ENCODE measurements around the gene NCOA1. TPM values are rescaled to one million over a fixed set of nuclear protein-coding genes. Genes with fewer than 3 reads are reported as not detected.

Gene NCOA1
- total RNA-seq, 1 experiment from 2014 or later = 11.6 TPM

DNA sequence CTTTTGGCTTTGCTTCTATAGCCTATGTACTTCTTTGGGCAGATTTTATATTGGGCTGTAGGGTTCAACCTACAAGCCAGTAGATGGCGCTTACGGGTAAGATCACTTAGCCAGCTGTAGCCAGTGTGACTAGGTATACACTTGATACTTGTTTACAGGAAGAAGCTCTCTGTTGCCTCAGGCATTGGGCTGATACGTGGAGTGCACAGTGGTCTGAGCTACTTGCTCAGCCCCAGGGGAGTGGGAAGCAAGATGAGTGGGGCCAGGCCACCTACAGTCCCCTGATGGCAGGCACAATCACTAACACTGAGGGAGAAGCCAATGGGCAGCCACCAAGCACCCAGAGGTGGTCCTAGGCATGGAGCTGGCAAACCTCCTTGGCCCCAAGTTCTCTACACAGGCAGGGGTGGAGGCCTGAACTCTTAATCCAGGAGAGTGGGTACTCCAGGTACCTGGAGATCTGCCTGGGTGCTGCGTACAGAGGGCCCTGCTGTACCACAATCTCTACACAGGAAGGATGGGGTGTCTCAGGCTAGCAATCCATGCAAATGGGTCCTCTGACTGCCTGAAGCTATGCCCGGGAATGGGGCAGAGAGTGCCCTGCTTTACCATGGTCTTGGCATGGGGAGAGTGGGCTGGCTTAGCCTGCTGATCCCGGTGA is 122.2 kb downstream of the NCOA1 start:
- ChIA-PET CTCF (interaction anchor here (1.2 to 2.3 kb wide), 3 partner anchors 177 to 214 kb away, joined by 5 to 8 read pairs (median 6); partner anchors contain the start of genes CENPO and PTRHD1), POLR2A (ENCODE audit: unreplicated experiment) (no interaction called here)
- Histone ChIP-seq H3K27ac (no peak overlapping the region), H4K20me1 (ENCODE audit: insufficient read depth) (no peaks in the 10 kb centered on the region), H3K9me2 (ENCODE audit: insufficient read depth) (no peaks in the 10 kb centered on the region; the same call in 1 of the 2 replicates), H3K4me3 (no peak overlapping the region), H3K27me3 (ENCODE audit: insufficient read depth, low read depth) (no peaks in the 10 kb centered on the region), H3K79me2 (ENCODE audit: low read depth) (no peaks in the 10 kb centered on the region), H3F3A (ENCODE audit: insufficient read depth, low read depth) (no peaks in the 10 kb centered on the region), H3K4me1 (replicated peaks; ENCODE audit: insufficient read depth) (no peaks in the 10 kb centered on the region), H3K9me3 (ENCODE audit: insufficient read depth, low read depth) (no peaks in the 10 kb centered on the region), H3K4me2 (no peak overlapping the region), H3K36me3 (ENCODE audit: low read depth) (no peaks in the 10 kb centered on the region), H2AFZ (no peak overlapping the region)
- DNase-seq = peak; percentile 7 to 42
- intact Hi-C loops (cut with micrococcal nuclease; ENCODE audit: unreplicated experiment) = loop anchor here (2.0 to 10.0 kb wide), 2 partner anchors 182 to 214 kb away; partner anchors contain the start of genes CENPO and PTRHD1
- no peak for TF ChIP-seq EZH2 (IDR thresholded peaks at IDR 0.05; ENCODE audit: low read depth)
- TF ChIP-seq, protein P1, sequence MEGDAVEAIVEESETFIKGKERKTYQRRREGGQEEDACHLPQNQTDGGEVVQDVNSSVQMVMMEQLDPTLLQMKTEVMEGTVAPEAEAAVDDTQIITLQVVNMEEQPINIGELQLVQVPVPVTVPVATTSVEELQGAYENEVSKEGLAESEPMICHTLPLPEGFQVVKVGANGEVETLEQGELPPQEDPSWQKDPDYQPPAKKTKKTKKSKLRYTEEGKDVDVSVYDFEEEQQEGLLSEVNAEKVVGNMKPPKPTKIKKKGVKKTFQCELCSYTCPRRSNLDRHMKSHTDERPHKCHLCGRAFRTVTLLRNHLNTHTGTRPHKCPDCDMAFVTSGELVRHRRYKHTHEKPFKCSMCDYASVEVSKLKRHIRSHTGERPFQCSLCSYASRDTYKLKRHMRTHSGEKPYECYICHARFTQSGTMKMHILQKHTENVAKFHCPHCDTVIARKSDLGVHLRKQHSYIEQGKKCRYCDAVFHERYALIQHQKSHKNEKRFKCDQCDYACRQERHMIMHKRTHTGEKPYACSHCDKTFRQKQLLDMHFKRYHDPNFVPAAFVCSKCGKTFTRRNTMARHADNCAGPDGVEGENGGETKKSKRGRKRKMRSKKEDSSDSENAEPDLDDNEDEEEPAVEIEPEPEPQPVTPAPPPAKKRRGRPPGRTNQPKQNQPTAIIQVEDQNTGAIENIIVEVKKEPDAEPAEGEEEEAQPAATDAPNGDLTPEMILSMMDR (conservative IDR thresholded peaks at IDR 0.05) = peak; percentile 57
- BruUV-seq (replicated peaks) = no TSS peak

DNA sequence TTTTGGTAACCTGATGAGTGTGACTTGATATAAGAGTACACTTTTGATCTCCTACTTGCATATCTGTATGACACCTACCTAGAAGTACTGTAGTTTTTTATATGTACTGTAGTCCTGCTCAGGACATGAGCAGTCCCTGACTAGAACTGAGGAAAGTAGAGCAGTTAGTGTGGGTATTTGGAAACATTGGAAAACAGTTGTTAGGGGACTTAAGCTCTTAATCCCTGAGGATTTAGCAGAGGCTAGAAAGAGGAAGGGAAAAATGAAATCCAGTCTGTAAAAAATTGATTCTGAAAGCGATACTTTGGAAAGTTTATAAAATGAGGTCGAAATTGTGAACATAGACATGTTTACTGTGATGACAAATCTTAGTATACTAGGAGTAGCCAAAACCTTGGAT is 125.6 kb downstream of the NCOA1 start:
- Histone ChIP-seq H2AFZ (no peak overlapping the region), H3K27me3 (ENCODE audit: insufficient read depth, low read depth) (no peaks in the 10 kb centered on the region), H3K4me3 (no peak overlapping the region), H3K4me1 (replicated peaks; ENCODE audit: insufficient read depth) (no peaks in the 10 kb centered on the region), H3F3A (ENCODE audit: insufficient read depth, low read depth) (no peaks in the 10 kb centered on the region), H4K20me1 (ENCODE audit: insufficient read depth) (peaks cover 5% of the 10 kb centered on the region; the same call in 1 of the 2 replicates), H3K27ac (no peak overlapping the region), H3K36me3 (ENCODE audit: low read depth) (no peaks in the 10 kb centered on the region), H3K79me2 (ENCODE audit: low read depth) (no peaks in the 10 kb centered on the region), H3K4me2 (no peak overlapping the region), H3K9me3 (ENCODE audit: insufficient read depth, low read depth) (no peaks in the 10 kb centered on the region), H3K9me2 (ENCODE audit: insufficient read depth) (no peaks in the 10 kb centered on the region; the same call in 1 of the 2 replicates)
- no peak for TF ChIP-seq EZH2 (IDR thresholded peaks at IDR 0.05; ENCODE audit: low read depth)
- TF ChIP-seq, protein P1 (conservative IDR thresholded peaks at IDR 0.05) = no peak
- no peak for DNase-seq
- CTCF ChIA-PET = no interaction called here
- intact Hi-C loops (cut with micrococcal nuclease; ENCODE audit: unreplicated experiment) = loop anchor here (10.0 kb wide), 1 partner anchor 178 kb away; the partner anchor contains the start of genes CENPO and PTRHD1
- no TSS peak for BruUV-seq (replicated peaks)
- POLR2A ChIA-PET (ENCODE audit: unreplicated experiment) = interaction anchor here (0.7 kb wide), 1 partner anchor 12 kb away, joined by 4 read pairs; no protein-coding TSS in a partner anchor

DNA sequence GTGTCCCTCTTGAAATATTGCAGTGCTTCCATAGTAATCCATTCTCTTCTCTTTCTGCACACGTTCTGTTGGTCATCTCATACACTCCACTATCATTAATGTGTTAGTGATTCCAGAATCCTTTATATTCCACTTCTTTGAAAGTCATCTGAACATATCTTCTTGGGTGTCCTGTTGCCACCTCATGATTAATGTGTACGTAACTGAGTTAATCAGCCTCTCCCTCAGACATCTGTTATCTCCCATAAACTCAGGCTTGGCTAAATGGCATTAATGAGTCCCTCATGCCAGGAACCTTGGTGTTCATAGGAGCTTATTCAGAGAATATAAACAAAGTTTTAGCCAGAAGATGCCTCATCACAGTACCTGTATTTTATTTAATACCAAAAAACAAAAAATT is 126.4 kb downstream of the NCOA1 start:
- intact Hi-C loops (cut with micrococcal nuclease; ENCODE audit: unreplicated experiment) = loop anchor here (10.0 kb wide), 1 partner anchor 177 kb away; the partner anchor contains the start of genes CENPO and PTRHD1
- no peak overlapping the region for H2AFZ ChIP-seq
- no peak overlapping the region for H3K4me2 ChIP-seq
- H4K20me1 ChIP-seq (ENCODE audit: insufficient read depth) = peaks cover 5% of the 10 kb centered on the region; the same call in 1 of the 2 replicates
- no peaks in the 10 kb centered on the region for H3K9me3 ChIP-seq (ENCODE audit: insufficient read depth, low read depth)
- H3K4me3 ChIP-seq = no peak overlapping the region
- POLR2A ChIA-PET (ENCODE audit: unreplicated experiment) = no interaction called here
- H3K27ac ChIP-seq = no peak overlapping the region
- DNase-seq = no peak
- no peaks in the 10 kb centered on the region for H3K36me3 ChIP-seq (ENCODE audit: low read depth)
- CTCF ChIA-PET = no interaction called here
- BruUV-seq (replicated peaks) = no TSS peak
- H3K79me2 ChIP-seq (ENCODE audit: low read depth) = no peaks in the 10 kb centered on the region
- TF ChIP-seq, protein P1 (conservative IDR thresholded peaks at IDR 0.05) = no peak
- no peak for TF ChIP-seq EZH2 (IDR thresholded peaks at IDR 0.05; ENCODE audit: low read depth)
- no peaks in the 10 kb centered on the region for H3F3A ChIP-seq (ENCODE audit: insufficient read depth, low read depth)
- H3K4me1 ChIP-seq (replicated peaks; ENCODE audit: insufficient read depth) = no peaks in the 10 kb centered on the region
- no peaks in the 10 kb centered on the region for H3K27me3 ChIP-seq (ENCODE audit: insufficient read depth, low read depth)
- H3K9me2 ChIP-seq (ENCODE audit: insufficient read depth) = no peaks in the 10 kb centered on the region; the same call in 1 of the 2 replicates
